HepG2 (cell line): ENCODE results near the gene TXNIP. TPM values are rescaled to one million over a fixed set of nuclear protein-coding genes. Genes with fewer than 3 reads are reported as not detected.
A peak's percentile ranks its signal among the peaks of the same experiment; 100 is the strongest.

Experiments
- ATAC-seq: fragments of 200-7000 bp; cut with Tn5 transposase; 3 replicates; pipeline ENCODE4 v1.9.1; 2020; ENCODE audit warnings: mild to moderate bottlenecking, moderate library complexity
- Bru-seq: library from RNA; stranded (reverse); fragments of 400-500 nt; gene quantifications from one replicate; lab custom pipeline; 2021; lab: Mats Ljungman, UMichigan
- BruChase-seq, 2 experiments: library from RNA; stranded (reverse); fragments of 400-500 nt; gene quantifications; one replicate each; lab custom pipeline; 2021; lab: Mats Ljungman, UMichigan
- BruUV-seq: library from RNA; stranded (reverse); fragments of 400-500 nt; replicated peaks from 2 replicates; lab custom pipeline; 2021; lab: Mats Ljungman, UMichigan
- CTCF ChIA-PET: fragments of 300-600 bp; formaldehyde crosslinking; extraction: SDS; loops from one replicate; lab custom pipeline; 2021; ENCODE audit warnings: low total read pairs, inconsistent platforms, low intra/inter-chr PET ratio; lab: Yijun Ruan, JAX
- POLR2A ChIA-PET: fragments of 350-600 bp; sonication (Branson Sonifier 250); formaldehyde crosslinking; loops from one replicate; lab custom pipeline; 2020; ENCODE audit warnings: antibody characterized with exemption, inconsistent platforms; lab: Yijun Ruan, JAX
- DNase-seq: peaks from one replicate; pipeline ENCODE4 v3.0.0-alpha.2; 2015; ENCODE audit warnings: low spot score
- FAIRE-seq: peaks from 3 replicates; lab custom pipeline; 2011; peaks lifted over from hg19 to GRCh38; lab: Jason Lieb, UNC
- H2AFZ ChIP-seq: one replicate; pipeline ENCODE4 v1.6.1; 2011; ENCODE audit warnings: low read length, inconsistent platforms
- H3K27ac ChIP-seq: fragments of 300-600 bp; 3 replicates; pipeline ENCODE4 v1.8.0; 2011; ENCODE audit warnings: mixed run types, mild to moderate bottlenecking, mixed read lengths, low read length, inconsistent platforms; ENCODE audit not compliant: insufficient read depth; ENCODE audit errors: extremely low read length
- H3K27me3 ChIP-seq, 2 experiments: fragments of 200-600 bp in 1 of 2; 2 replicates in 1 of 2; 3 replicates in 1 of 2; pipeline versions ENCODE4 v1.6.0 to v1.8.0; 2011; ENCODE audit warnings: low read length in 2 of 2, mild to moderate bottlenecking in 2 of 2, moderate library complexity in 2 of 2, inconsistent platforms in 1 of 2; ENCODE audit not compliant: insufficient read depth in 2 of 2, control insufficient read depth in 1 of 2
- H3K36me3 ChIP-seq, 2 experiments: fragments of 200-600 bp in 1 of 2; replicated peaks in 1 of 2; 2 replicates in 1 of 2; 3 replicates in 1 of 2; pipeline versions ENCODE4 v1.5.1 to v1.8.0; 2011; ENCODE audit warnings: low read length in 2 of 2, inconsistent platforms in 1 of 2; ENCODE audit not compliant: insufficient read depth in 2 of 2, control insufficient read depth in 1 of 2
- H3K4me1 ChIP-seq: 2 replicates; pipeline ENCODE4 v1.5.1; 2012; ENCODE audit warnings: low read length, inconsistent platforms; ENCODE audit not compliant: insufficient read depth
- H3K4me2 ChIP-seq: 2 replicates; pipeline ENCODE4 v1.6.0; 2011; ENCODE audit warnings: low read depth, low read length, inconsistent platforms
- H3K4me3 ChIP-seq, 3 experiments: fragments of 200-600 bp in 1 of 3; sonication (generic), shearing (Covaris generic) in 1 of 3; replicated peaks in 1 of 3; 2 replicates each; pipeline ENCODE4 v1.5.1; 2011 to 2016; ENCODE audit warnings: low read length in 3 of 3, inconsistent platforms in 2 of 3, low read depth in 2 of 3, mild to moderate bottlenecking in 2 of 3, control low read depth in 1 of 3, mixed read lengths in 1 of 3; ENCODE audit not compliant: insufficient read depth in 1 of 3
- H3K79me2 ChIP-seq: one replicate; pipeline ENCODE4 v1.6.1; 2011; ENCODE audit warnings: low read length, inconsistent platforms; ENCODE audit not compliant: insufficient read depth
- H3K9ac ChIP-seq: 2 replicates; pipeline ENCODE4 v1.6.0; 2011; ENCODE audit warnings: mild to moderate bottlenecking, low read depth, low read length, inconsistent platforms; ENCODE audit not compliant: insufficient read depth
- H3K9me3 ChIP-seq: 2 replicates; pipeline ENCODE4 v1.5.1; 2012; ENCODE audit warnings: mild to moderate bottlenecking, low read length
- H4K20me1 ChIP-seq: 2 replicates; pipeline ENCODE4 v1.6.0; 2011; ENCODE audit warnings: inconsistent platforms, mild to moderate bottlenecking, low read length, moderate library complexity; ENCODE audit not compliant: insufficient read depth
- ATAD3A ChIP-seq: sonication (generic); formaldehyde crosslinking; IDR thresholded peaks from 2 replicates; pipeline ENCODE4 v1.4.0; 2020; ENCODE audit warnings: missing genetic modification reagents
- FOXO1 ChIP-seq: sonication (generic); formaldehyde crosslinking; IDR thresholded peaks from 2 replicates; pipeline ENCODE4 v1.4.0; 2020; ENCODE audit warnings: missing genetic modification reagents
- GFI1 ChIP-seq: sonication (generic); formaldehyde crosslinking; IDR thresholded peaks from 2 replicates; pipeline ENCODE4 v1.5.0; 2020; ENCODE audit warnings: missing genetic modification reagents, mild to moderate bottlenecking, borderline replicate concordance
- KDM6A ChIP-seq: IDR thresholded peaks from 2 replicates; pipeline ENCODE4 v1.6.1; 2016; ENCODE audit warnings: low read depth
- KLF12 ChIP-seq: sonication (generic); formaldehyde crosslinking; IDR thresholded peaks from 2 replicates; pipeline ENCODE4 v1.4.0; 2020; ENCODE audit warnings: missing genetic modification reagents, borderline replicate concordance
- MIER3 ChIP-seq: IDR thresholded peaks from 2 replicates; pipeline ENCODE4 v1.6.1; 2016; ENCODE audit warnings: missing compliant biosample characterization, borderline replicate concordance
- NONO ChIP-seq, 2 experiments: fragments of 450-650 bp in 1 of 2; sonication (generic) in 1 of 2; formaldehyde crosslinking in 1 of 2; IDR thresholded peaks in 1 of 2; conservative IDR thresholded peaks in 1 of 2; 2 replicates each; pipeline versions ENCODE4 v1.6.1 to v1.8.0; 2017 to 2022; ENCODE audit warnings: mild to moderate bottlenecking in 1 of 2, missing genetic modification reagents in 1 of 2, moderate library complexity in 1 of 2
- RBFOX2 ChIP-seq: fragments of 200-400 bp; formaldehyde crosslinking; IDR thresholded peaks from 2 replicates; pipeline ENCODE4 v1.6.1; 2017; ENCODE audit warnings: low read depth, mild to moderate bottlenecking, low read length
- SMC3 ChIP-seq: IDR thresholded peaks from 2 replicates; pipeline ENCODE4 v1.6.1; 2011; ENCODE audit warnings: low read length, improper control_type of control experiment
- SNRNP70 ChIP-seq: fragments of 200-400 bp; formaldehyde crosslinking; IDR thresholded peaks from 2 replicates; pipeline ENCODE4 v1.6.1; 2017; ENCODE audit warnings: mild to moderate bottlenecking, low read depth, low read length, moderate library complexity
- ZC3H13 ChIP-seq: sonication (generic); formaldehyde crosslinking; IDR thresholded peaks from 2 replicates; pipeline ENCODE4 v1.8.1; 2023; ENCODE audit warnings: mild to moderate bottlenecking, missing genetic modification reagents, moderate library complexity
- ZNF569 ChIP-seq: sonication (generic); formaldehyde crosslinking; IDR thresholded peaks from 2 replicates; pipeline ENCODE4 v1.5.0; 2020; ENCODE audit warnings: mild to moderate bottlenecking, missing genetic modification reagents, moderate library complexity, borderline replicate concordance
- ZNF75D ChIP-seq: sonication (generic); formaldehyde crosslinking; IDR thresholded peaks from 2 replicates; pipeline ENCODE4 v1.8.1; 2023; ENCODE audit warnings: missing genetic modification reagents, mild to moderate bottlenecking, borderline replicate concordance
- WGBS: methylation state at CpG from one replicate; pipeline ENCODE4 v1.1.6; 2017; ENCODE audit warnings: low lambda C conversion rate; 5-methylcytosine and 5-hydroxymethylcytosine counted together
- in situ Hi-C: cut with HindIII; loops from 2 replicates; pipeline ENCODE4 v1.10.0; 2017; ENCODE audit warnings: low pct_unique_long_range_greater_than_20kb; ENCODE audit not compliant: extremely low pct_ligation_motif_present
- intact Hi-C: fragments of 100-400 bp; cut with micrococcal nuclease; formaldehyde crosslinking; loops from one replicate; pipeline ENCODE4 v1.10.0; 2022; ENCODE audit not compliant: unreplicated experiment
- long read RNA-seq, 2 experiments: library from RNA in 1 of 2; library from polyadenylated mRNA in 1 of 2; stranded (forward) in 1 of 2; unstranded in 1 of 2; transcript quantifications; one replicate each; pipeline ENCODE4 v2.0.0, GENCODE V29; 2019 to 2022
- polyA minus RNA-seq, 3 experiments: library from RNA; depleted of rRNA, polyadenylated mRNA; stranded (reverse); fragments of >200 nt; gene quantifications; 2 replicates each; pipeline ENCODE4 v1.2.3, GENCODE V29; 2011; ENCODE audit warnings: low replicate concordance in 1 of 3
- polyA plus RNA-seq, 8 experiments: library from polyadenylated mRNA; depleted of rRNA in 3 of 8; stranded (reverse) in 7 of 8; unstranded in 1 of 8; fragments of >200 nt; fragmentation: Illumina TruSeq in 4 of 8; extraction: Trizol in 4 of 8; gene quantifications; 2 replicates each; pipeline versions ENCODE4 v1.2.1 to v1.2.3, GENCODE V29; 2011 to 2016; ENCODE audit warnings: low read depth in 4 of 8, missing spikeins in 1 of 8, mixed read lengths in 1 of 8; ENCODE audit not compliant: insufficient read depth in 1 of 8
- total RNA-seq, 5 experiments: library from RNA; depleted of rRNA; stranded (reverse); fragments of >200 nt; fragmentation: Illumina TruSeq; extraction: Trizol; gene quantifications; 2 replicates each; pipeline ENCODE4 v1.2.3, GENCODE V29; 2016; ENCODE audit warnings: low read depth in 1 of 5
- TF ChIP-seq, protein P1 (sequence below): IDR thresholded peaks from 2 replicates; pipeline ENCODE4 v1.6.1; 2016; ENCODE audit warnings: missing compliant biosample characterization, missing genetic modification reagents, borderline replicate concordance
- TF ChIP-seq, protein P2 (sequence below): IDR thresholded peaks from 2 replicates; pipeline ENCODE4 v1.6.1; 2016

Gene TXNIP
- total RNA-seq (2016; rRNA removed; fragmentation: Illumina TruSeq; extraction: Trizol): 24.4 and 25.4 TPM in 2 replicates
- total RNA-seq (2016; cell fraction: cytosol; rRNA removed; fragmentation: Illumina TruSeq; extraction: Trizol; ENCODE audit: low read depth): 4.1 and 4.3 TPM in 2 replicates
- 23.8 and 24.4 TPM in 2 replicates for total RNA-seq (2016; cell fraction: insoluble cytoplasmic fraction; rRNA removed; fragmentation: Illumina TruSeq; extraction: Trizol)
- 11.5 and 11.6 TPM in 2 replicates for total RNA-seq (2016; cell fraction: membrane; rRNA removed; fragmentation: Illumina TruSeq; extraction: Trizol)
- 34.7 and 39.5 TPM in 2 replicates for total RNA-seq (2016; cell fraction: nucleus; rRNA removed; fragmentation: Illumina TruSeq; extraction: Trizol)
- 237 and 283 TPM in 2 replicates for polyA plus RNA-seq (2011; rRNA removed)
- 133 and 240 TPM in 2 replicates for polyA plus RNA-seq (2011; cell fraction: cytosol; rRNA removed)
- polyA plus RNA-seq (2011; cell fraction: nucleus; rRNA removed): 150 and 152 TPM in 2 replicates
- polyA plus RNA-seq (2012): 191 and 204 TPM in 2 replicates
- 1.0 and 1.3 TPM in 2 replicates for polyA plus RNA-seq (2016; cell fraction: cytosol; fragmentation: Illumina TruSeq; extraction: Trizol; ENCODE audit: low read depth)
- 19.6 and 21.5 TPM in 2 replicates for polyA plus RNA-seq (2016; cell fraction: insoluble cytoplasmic fraction; fragmentation: Illumina TruSeq; extraction: Trizol; ENCODE audit: low read depth)
- polyA plus RNA-seq (2016; cell fraction: membrane; fragmentation: Illumina TruSeq; extraction: Trizol; ENCODE audit: low read depth): 3.9 and 4.1 TPM in 2 replicates
- 35.2 and 39.0 TPM in 2 replicates for polyA plus RNA-seq (2016; cell fraction: nucleus; fragmentation: Illumina TruSeq; extraction: Trizol; ENCODE audit: insufficient read depth, low read depth)
- polyA minus RNA-seq (2011; rRNA and poly(A)+ RNA removed; ENCODE audit: low replicate concordance): 132 and 425 TPM in 2 replicates
- polyA minus RNA-seq (2011; cell fraction: cytosol; rRNA and poly(A)+ RNA removed): 117 and 168 TPM in 2 replicates
- 259 and 346 TPM in 2 replicates for polyA minus RNA-seq (2011; cell fraction: nucleus; rRNA and poly(A)+ RNA removed)
- Bru-seq, nascent RNA: percentile 60 among the genes with signal in this experiment
- percentile 67 among the genes with signal in this experiment for BruChase-seq, experiment 1, labeled RNA remaining after a 6-hour chase
- percentile 65 among the genes with signal in this experiment for BruChase-seq, experiment 2, labeled RNA remaining after a 2-hour chase
- long read RNA-seq, experiment 1, transcript TXNIP-204 (8 exons, 2,926 nt): major isoform, 12 of 21 reads
- long read RNA-seq, experiment 1, partial matches to known transcripts: 5 of 21 reads
- long read RNA-seq, experiment 1, other reads (novel, unspliced or antisense): 3 of 21 reads
- long read RNA-seq, experiment 2, transcript TXNIP-204 (8 exons, 2,926 nt): major isoform, 133 of 191 reads
- long read RNA-seq, experiment 2, partial matches to known transcripts: 5 of 191 reads
- long read RNA-seq, experiment 2, other reads (novel, unspliced or antisense): 50 of 191 reads

GRCh38 chr1:145996433-145997015 is at the start of gene TXNIP:
TSS of gene TXNIP (minus strand) at chr1:145996579. CDS start at chr1:145996266, 313 bp downstream.
- ChIA-PET POLR2A (interaction anchor here (0.7 to 2.9 kb wide), 6 partner anchors 11 to 69 kb away, joined by 3 to 10 read pairs (median 3); partner anchors contain the start of genes ANKRD34A, LIX1L, POLR3GL and RBM8A), CTCF (interaction anchor here (0.8 kb wide), 1 partner anchor 105 kb away, joined by 4 read pairs; no protein-coding TSS in a partner anchor)
- FAIRE-seq (peak; percentile 86), ATAC-seq (peak; percentile 99), DNase-seq (peak; percentile 94)
- under 1% methylated on average over 26 of the region's 30 CpGs for WGBS
- intact Hi-C loops (no loop called here), in situ Hi-C loops (no loop called here)
- Histone ChIP-seq H3K4me1 (peaks cover 67% of the 10 kb centered on the region), H3K27ac (peak within 1 kb of the TSS; percentile 94), H3K27me3 (no peaks in the 10 kb centered on the region; a peak in 1 of 5 replicates), H4K20me1 (peaks cover 45% of the 10 kb centered on the region), H3K79me2 (peaks cover 33% of the 10 kb centered on the region), H3K4me3 (peak within 1 kb of the TSS; percentile 68 to 98 (median 91)), H2AFZ (no peak within 1 kb of the TSS), H3K36me3 (peaks cover 2 to 22% of the 10 kb centered on the region in 2 experiments; a peak in 3 of 5 replicates), H3K4me2 (peak within 1 kb of the TSS; percentile 97), H3K9me3 (no peaks in the 10 kb centered on the region), H3K9ac (peak within 1 kb of the TSS; percentile 93)
- no TSS peak for BruUV-seq
- peak; percentile 65; the same call in 1 of the 2 replicates for TF ChIP-seq GFI1
- TF ChIP-seq, protein P1, sequence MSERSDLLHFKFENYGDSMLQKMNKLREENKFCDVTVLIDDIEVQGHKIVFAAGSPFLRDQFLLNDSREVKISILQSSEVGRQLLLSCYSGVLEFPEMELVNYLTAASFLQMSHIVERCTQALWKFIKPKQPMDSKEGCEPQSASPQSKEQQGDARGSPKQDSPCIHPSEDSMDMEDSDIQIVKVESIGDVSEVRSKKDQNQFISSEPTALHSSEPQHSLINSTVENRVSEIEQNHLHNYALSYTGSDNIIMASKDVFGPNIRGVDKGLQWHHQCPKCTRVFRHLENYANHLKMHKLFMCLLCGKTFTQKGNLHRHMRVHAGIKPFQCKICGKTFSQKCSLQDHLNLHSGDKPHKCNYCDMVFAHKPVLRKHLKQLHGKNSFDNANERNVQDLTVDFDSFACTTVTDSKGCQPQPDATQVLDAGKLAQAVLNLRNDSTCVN: peak; percentile 72
- no peak for TF ChIP-seq SNRNP70
- no peak for TF ChIP-seq ATAD3A (CRISPR knock-in tag)
- TF ChIP-seq SMC3: no peak
- no peak for TF ChIP-seq ZNF75D (CRISPR knock-in tag)
- no peak for TF ChIP-seq NONO (IDR thresholded peaks at IDR 0.05)
- TF ChIP-seq NONO (CRISPR knock-in tag; conservative IDR thresholded peaks at IDR 0.05): peak; percentile 92
- TF ChIP-seq MIER3 (CRISPR knock-in tag): peak; percentile 99
- TF ChIP-seq RBFOX2: peak; percentile 72
- TF ChIP-seq FOXO1 (CRISPR knock-in tag): peak; percentile 100
- TF ChIP-seq KLF12 (CRISPR knock-in tag): 0 out of 2 replicates have a peak, but pooled peaks have one; percentile 30
- TF ChIP-seq ZNF569 (CRISPR knock-in tag): 0 out of 2 replicates have a peak, but pooled peaks have one; percentile 43
- TF ChIP-seq, protein P2, sequence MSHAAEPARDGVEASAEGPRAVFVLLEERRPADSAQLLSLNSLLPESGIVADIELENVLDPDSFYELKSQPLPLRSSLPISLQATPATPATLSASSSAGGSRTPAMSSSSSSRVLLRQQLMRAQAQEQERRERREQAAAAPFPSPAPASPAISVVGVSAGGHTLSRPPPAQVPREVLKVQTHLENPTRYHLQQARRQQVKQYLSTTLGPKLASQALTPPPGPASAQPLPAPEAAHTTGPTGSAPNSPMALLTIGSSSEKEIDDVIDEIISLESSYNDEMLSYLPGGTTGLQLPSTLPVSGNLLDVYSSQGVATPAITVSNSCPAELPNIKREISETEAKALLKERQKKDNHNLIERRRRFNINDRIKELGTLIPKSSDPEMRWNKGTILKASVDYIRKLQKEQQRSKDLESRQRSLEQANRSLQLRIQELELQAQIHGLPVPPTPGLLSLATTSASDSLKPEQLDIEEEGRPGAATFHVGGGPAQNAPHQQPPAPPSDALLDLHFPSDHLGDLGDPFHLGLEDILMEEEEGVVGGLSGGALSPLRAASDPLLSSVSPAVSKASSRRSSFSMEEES: peak; percentile 82
- peak; percentile 34; the same call in 1 of the 2 replicates for TF ChIP-seq KDM6A
- 0 out of 2 replicates have a peak, but pooled peaks have one; percentile 50 for TF ChIP-seq ZC3H13 (CRISPR knock-in tag)
